B cell (primary cell): ENCODE measurements around the gene GALNT18. TPM values are rescaled to one million over a fixed set of nuclear protein-coding genes. Genes with fewer than 3 reads are reported as not detected.

Source experiments
- ATAC-seq: fragments of 200-7000 bp; cut with Tn5 transposase; one replicate; pipeline ENCODE4 v1.10.0; 2021; ENCODE audit warnings: low read depth, mild to moderate bottlenecking, moderate number of reproducible peaks, moderate library complexity
- CTCF ChIA-PET: fragments of 350-600 bp; sonication (Branson Sonifier 250); formaldehyde crosslinking; loops from one replicate; lab custom pipeline; 2021; ENCODE audit warnings: antibody characterized with exemption, inconsistent platforms; lab: Charles Lee
- POLR2A ChIA-PET: fragments of 350-600 bp; sonication (Branson Sonifier 250); formaldehyde crosslinking; loops from one replicate; lab custom pipeline; 2021; ENCODE audit warnings: antibody characterized with exemption; lab: Charles Lee
- DNase-seq: peaks from one replicate; pipeline ENCODE4 v3.0.0; 2013
- H2AFZ ChIP-seq: 2 replicates; pipeline ENCODE4 v1.6.1; 2012; ENCODE audit warnings: mild to moderate bottlenecking, low read depth, low read length; ENCODE audit not compliant: insufficient read depth, poor library complexity, severe bottlenecking
- H3K27ac ChIP-seq, 2 donors: 1 replicate in 1 of 2; 2 replicates in 1 of 2; pipeline ENCODE4 v1.5.1; 2012 to 2013; ENCODE audit warnings: low read length in 2 of 2, mild to moderate bottlenecking in 2 of 2, moderate library complexity in 1 of 2
- H3K27me3 ChIP-seq, 4 experiments: fragments of 200-600 bp in 1 of 4; sonication (generic) in 1 of 4; replicated peaks in 1 of 4; 1 replicate in 2 of 4; 2 replicates in 2 of 4; pipeline versions ENCODE4 v1.6.1 to v1.7.0; 2013 to 2016; ENCODE audit warnings: low read length in 3 of 4, mild to moderate bottlenecking in 2 of 4, mixed read lengths in 1 of 4, moderate library complexity in 1 of 4; ENCODE audit not compliant: insufficient read depth in 4 of 4, control insufficient read depth in 3 of 4; ENCODE audit errors: control extremely low read depth in 1 of 4
- H3K36me3 ChIP-seq, 2 experiments: replicated peaks in 1 of 2; 1 replicate in 1 of 2; 2 replicates in 1 of 2; pipeline versions ENCODE4 v1.6.1 to v1.7.1; 2013; ENCODE audit warnings: low read length in 1 of 2; ENCODE audit not compliant: insufficient read depth in 2 of 2, control insufficient read depth in 1 of 2; ENCODE audit errors: control extremely low read depth in 1 of 2, extremely low read depth in 1 of 2
- H3K4me1 ChIP-seq, 2 donors: fragments of 200-600 bp in 1 of 2; sonication (generic) in 1 of 2; 1 replicate in 1 of 2; 2 replicates in 1 of 2; pipeline versions ENCODE4 v1.5.1 to v1.6.1; 2013 to 2017; ENCODE audit warnings: low read length in 2 of 2; ENCODE audit not compliant: control insufficient read depth in 2 of 2, insufficient read depth in 2 of 2
- H3K4me2 ChIP-seq: replicated peaks from 2 replicates; pipeline ENCODE3; 2012; ENCODE audit warnings: mild to moderate bottlenecking, low read depth, low read length; ENCODE audit not compliant: poor library complexity, severe bottlenecking
- H3K4me3 ChIP-seq, 5 experiments: fragments of 200-600 bp in 1 of 5; sonication (generic) in 1 of 5; 1 replicate in 3 of 5; 2 replicates in 2 of 5; pipeline versions ENCODE4 v1.5.1 to v1.7.0; 2011 to 2016; ENCODE audit warnings: low read length in 4 of 5, mild to moderate bottlenecking in 4 of 5, low read depth in 2 of 5, control low read depth in 1 of 5, moderate library complexity in 1 of 5; ENCODE audit not compliant: insufficient read depth in 1 of 5; ENCODE audit errors: control extremely low read depth in 1 of 5, extremely low read depth in 1 of 5
- H3K79me2 ChIP-seq: fragments of 200-600 bp; sonication (generic); one replicate; pipeline ENCODE4 v1.6.0; 2016; ENCODE audit warnings: low read length; ENCODE audit not compliant: control insufficient read depth, insufficient read depth
- H3K9ac ChIP-seq: fragments of 200-600 bp; sonication (generic); 2 replicates; pipeline ENCODE4 v1.6.1; 2017; ENCODE audit warnings: mild to moderate bottlenecking, low read length, moderate library complexity
- H3K9me3 ChIP-seq, 3 donors: one replicate each; pipeline versions ENCODE4 v1.6.1 to v1.7.1; 2013; ENCODE audit warnings: low read length in 2 of 3; ENCODE audit not compliant: control insufficient read depth in 2 of 3, insufficient read depth in 1 of 3; ENCODE audit errors: control extremely low read depth in 1 of 3
- H4K20me1 ChIP-seq: 2 replicates; pipeline ENCODE4 v1.6.0; 2012; ENCODE audit warnings: mild to moderate bottlenecking, low read length; ENCODE audit not compliant: insufficient read depth, control insufficient read depth, poor library complexity, severe bottlenecking
- H3K27ac Mint-ChIP-seq: one replicate; pipeline ENCODE4 v1.8.0; 2021; ENCODE audit warnings: mixed read lengths
- H3K27me3 Mint-ChIP-seq: one replicate; pipeline ENCODE4 v1.8.0; 2021; ENCODE audit warnings: mixed read lengths
- H3K4me1 Mint-ChIP-seq: one replicate; pipeline ENCODE4 v1.8.0; 2021; ENCODE audit warnings: mixed read lengths
- H3K4me3 Mint-ChIP-seq: one replicate; pipeline ENCODE4 v1.8.0; 2021; ENCODE audit warnings: mixed read lengths
- H3K9me3 Mint-ChIP-seq: one replicate; pipeline ENCODE4 v1.8.0; 2022; ENCODE audit warnings: mixed read lengths; ENCODE audit not compliant: insufficient read depth
- EZH2 ChIP-seq: IDR thresholded peaks from 2 replicates; pipeline ENCODE4 v1.6.1; 2012; ENCODE audit warnings: borderline replicate concordance, low read depth, mild to moderate bottlenecking, moderate library complexity, low read length; ENCODE audit not compliant: insufficient read depth, poor library complexity, severe bottlenecking
- WGBS: methylation state at CpG from one replicate; pipeline ENCODE4 v1.1.5; 2013; ENCODE audit warnings: missing lambda C conversion rate; ENCODE audit not compliant: insufficient coverage; 5-methylcytosine and 5-hydroxymethylcytosine counted together
- intact Hi-C: fragments of 100-400 bp; cut with micrococcal nuclease; formaldehyde crosslinking; loops from one replicate; pipeline ENCODE4 v1.10.0; 2022
- polyA plus RNA-seq: library from polyadenylated mRNA; depleted of rRNA; stranded (reverse); fragments of >200 nt; gene quantifications from 2 replicates; pipeline ENCODE4 v1.2.3, GENCODE V29; 2012
- total RNA-seq, 2 donors: library from RNA; stranded (reverse); fragments of 120-200 nt in 1 of 2; gene quantifications; 1 replicate in 1 of 2; 2 replicates in 1 of 2; pipeline versions ENCODE4 v1.2.3 to v1.2.4, GENCODE V29; 2013 to 2022
- TF ChIP-seq, protein P1 (sequence below): fragments of 200-600 bp; IDR thresholded peaks from one replicate; pipeline ENCODE4 v1.8.0; 2022; ENCODE audit warnings: antibody characterized with exemption, mild to moderate bottlenecking

The GALNT18 gene
- total and polyA plus RNA-seq, 2 donors (not counting 1 experiment from before 2014, with no cell fraction given) = not detected

DNA sequence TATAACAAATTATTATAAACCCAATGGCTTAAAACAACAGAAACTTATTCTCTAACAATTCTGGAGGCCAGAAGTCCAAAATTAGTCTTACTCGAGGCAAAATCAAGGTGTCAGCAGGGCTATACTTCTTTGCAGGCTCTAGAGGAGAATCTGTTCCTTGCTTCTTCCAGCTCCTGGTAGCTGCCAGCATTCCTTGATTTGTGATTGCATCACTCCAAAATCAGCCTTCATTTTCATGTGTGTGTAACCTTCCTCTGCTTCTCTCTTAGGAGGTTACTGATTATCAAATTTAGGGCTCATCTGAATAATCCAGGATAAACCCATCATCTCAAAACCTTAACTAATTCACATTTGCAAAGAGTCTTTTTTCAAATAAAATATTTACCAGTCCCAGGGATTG, 23.6 kb downstream of the GALNT18 start:
- H4K20me1 ChIP-seq = no peaks in the 10 kb centered on the region
- no peaks in the 10 kb centered on the region for H3K36me3 ChIP-seq
- 77% methylated on average over 1 of the region's 1 CpG for WGBS
- peaks cover 15% of the 10 kb centered on the region for H3K27me3 Mint-ChIP-seq
- CTCF ChIA-PET = no interaction called here
- no peak overlapping the region for H3K4me3 ChIP-seq
- intact Hi-C loops = no loop called here
- H3K9ac ChIP-seq = no peak overlapping the region
- peaks cover 0 to 1% (median 0%) of the 10 kb centered on the region in 3 donors for H3K9me3 ChIP-seq
- TF ChIP-seq, protein P1, sequence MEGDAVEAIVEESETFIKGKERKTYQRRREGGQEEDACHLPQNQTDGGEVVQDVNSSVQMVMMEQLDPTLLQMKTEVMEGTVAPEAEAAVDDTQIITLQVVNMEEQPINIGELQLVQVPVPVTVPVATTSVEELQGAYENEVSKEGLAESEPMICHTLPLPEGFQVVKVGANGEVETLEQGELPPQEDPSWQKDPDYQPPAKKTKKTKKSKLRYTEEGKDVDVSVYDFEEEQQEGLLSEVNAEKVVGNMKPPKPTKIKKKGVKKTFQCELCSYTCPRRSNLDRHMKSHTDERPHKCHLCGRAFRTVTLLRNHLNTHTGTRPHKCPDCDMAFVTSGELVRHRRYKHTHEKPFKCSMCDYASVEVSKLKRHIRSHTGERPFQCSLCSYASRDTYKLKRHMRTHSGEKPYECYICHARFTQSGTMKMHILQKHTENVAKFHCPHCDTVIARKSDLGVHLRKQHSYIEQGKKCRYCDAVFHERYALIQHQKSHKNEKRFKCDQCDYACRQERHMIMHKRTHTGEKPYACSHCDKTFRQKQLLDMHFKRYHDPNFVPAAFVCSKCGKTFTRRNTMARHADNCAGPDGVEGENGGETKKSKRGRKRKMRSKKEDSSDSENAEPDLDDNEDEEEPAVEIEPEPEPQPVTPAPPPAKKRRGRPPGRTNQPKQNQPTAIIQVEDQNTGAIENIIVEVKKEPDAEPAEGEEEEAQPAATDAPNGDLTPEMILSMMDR = no peak
- TF ChIP-seq EZH2 = no peak
- POLR2A ChIA-PET = no interaction called here
- no peak overlapping the region for H3K27ac ChIP-seq
- H3K4me1 Mint-ChIP-seq = no peaks in the 10 kb centered on the region
- H3K9me3 Mint-ChIP-seq = peaks cover 3% of the 10 kb centered on the region
- ATAC-seq = no peak
- no peak overlapping the region for H3K4me2 ChIP-seq
- no peak for DNase-seq
- H3K27ac Mint-ChIP-seq = no peak overlapping the region
- H2AFZ ChIP-seq = no peak overlapping the region
- H3K27me3 ChIP-seq = peaks cover 0 to 7% (median 0%) of the 10 kb centered on the region in 4 experiments
- H3K79me2 ChIP-seq = no peaks in the 10 kb centered on the region
- no peaks in the 10 kb centered on the region for H3K4me1 ChIP-seq
- H3K4me3 Mint-ChIP-seq = no peak overlapping the region

DNA sequence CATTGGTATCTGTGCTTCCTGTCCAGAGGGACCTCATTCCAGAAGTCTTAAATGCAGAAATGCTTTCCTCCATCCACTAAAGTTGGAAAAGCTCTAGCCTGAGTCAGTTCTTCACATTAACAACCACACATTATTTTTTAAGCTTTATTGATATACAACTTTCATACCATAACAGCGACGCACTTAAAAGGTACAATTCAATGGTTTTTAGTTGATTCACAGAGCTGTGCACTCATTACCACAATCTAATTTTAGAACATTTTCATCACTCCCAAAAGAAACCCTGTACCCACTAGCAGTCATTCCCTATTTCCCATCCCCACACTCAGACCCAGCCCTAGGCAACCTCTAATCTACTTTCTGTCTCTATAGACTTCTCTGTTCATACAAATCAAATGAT, 27.6 kb downstream of the GALNT18 start:
- POLR2A ChIA-PET = no interaction called here
- intact Hi-C loops = no loop called here

More for the DNA sequence above, 27.6 kb downstream of the GALNT18 start:
- no peaks in the 10 kb centered on the region for H3K79me2 ChIP-seq
- H3K9me3 ChIP-seq = peaks cover 0 to 1% (median 0%) of the 10 kb centered on the region in 3 donors
- H3K27me3 ChIP-seq = no peaks in the 10 kb centered on the region
- no peak overlapping the region for H2AFZ ChIP-seq
- no peaks in the 10 kb centered on the region for H3K4me1 ChIP-seq
- WGBS = 100% methylated on average over 2 of the region's 2 CpGs
- H3K36me3 ChIP-seq = no peaks in the 10 kb centered on the region
- Mint-ChIP-seq H3K27me3 (peaks cover 4% of the 10 kb centered on the region), H3K4me3 (no peak overlapping the region), H3K4me1 (no peaks in the 10 kb centered on the region), H3K27ac (no peak overlapping the region), H3K9me3 (no peaks in the 10 kb centered on the region)
- no peak overlapping the region for H3K9ac ChIP-seq
- DNase-seq = no peak
- no peaks in the 10 kb centered on the region for H4K20me1 ChIP-seq
- H3K27ac ChIP-seq = no peak overlapping the region
- ATAC-seq = no peak
- H3K4me3 ChIP-seq = no peak overlapping the region
- CTCF ChIA-PET = no interaction called here
- H3K4me2 ChIP-seq = no peak overlapping the region
- TF ChIP-seq EZH2 = no peak
- TF ChIP-seq, protein P1 = no peak
